Central memory CD8-positive, alpha-beta T cell (primary cell): ENCODE measurements around the gene YRDC.

Experiments
- ATAC-seq: fragments of 150-1000 bp; cut with Tn5 transposase; replicated peaks from 2 replicates; pipeline ENCODE4 v1.10.0; 2022; ENCODE audit warnings: mild to moderate bottlenecking, moderate FRiP score, moderate number of reproducible peaks; ENCODE audit not compliant: poor library complexity, severe bottlenecking; ENCODE audit errors: extremely low read depth
- DNase-seq, 2 donors: peaks; one replicate each; pipeline ENCODE4 v3.0.0; 2021; ENCODE audit warnings: low spot score in 2 of 2
- H3K27ac Mint-ChIP-seq: one replicate; pipeline ENCODE4 v1.8.0; 2022; ENCODE audit warnings: low read depth, mild to moderate bottlenecking, moderate library complexity, mixed read lengths
- H3K27me3 Mint-ChIP-seq: one replicate; pipeline ENCODE4 v1.8.0; 2022; ENCODE audit warnings: mixed read lengths
- H3K36me3 Mint-ChIP-seq: one replicate; pipeline ENCODE4 v1.8.0; 2022; ENCODE audit warnings: mild to moderate bottlenecking, moderate library complexity, mixed read lengths; ENCODE audit not compliant: insufficient read depth
- H3K4me1 Mint-ChIP-seq: one replicate; pipeline ENCODE4 v1.8.0; 2022; ENCODE audit warnings: mixed read lengths
- H3K4me3 Mint-ChIP-seq: one replicate; pipeline ENCODE4 v1.8.0; 2022; ENCODE audit warnings: mild to moderate bottlenecking, moderate library complexity, mixed read lengths
- H3K9me3 Mint-ChIP-seq: one replicate; pipeline ENCODE4 v1.8.0; 2022; ENCODE audit warnings: mixed read lengths

The YRDC gene

GRCh38 chr1:37811027-37811655 is 3.1 kb upstream of the YRDC start:
- ATAC-seq (no peak), DNase-seq (peak; percentile 42 to 45)
- no peaks in the 10 kb centered on the region for H3K27me3 Mint-ChIP-seq
- H3K4me1 Mint-ChIP-seq, result peaks cover 25% of the 10 kb centered on the region
- no peak overlapping the region for H3K4me3 Mint-ChIP-seq
- no peak overlapping the region for H3K27ac Mint-ChIP-seq
- H3K9me3 Mint-ChIP-seq, result no peaks in the 10 kb centered on the region
- peaks cover 21% of the 10 kb centered on the region for H3K36me3 Mint-ChIP-seq

GRCh38 chr1:37809942-37810341 is 1.9 kb upstream of the YRDC start:
- peaks cover 25% of the 10 kb centered on the region for H3K4me1 Mint-ChIP-seq
- H3K27me3 Mint-ChIP-seq, result no peaks in the 10 kb centered on the region
- ATAC-seq (no peak), DNase-seq (no peak)
- peaks cover 21% of the 10 kb centered on the region for H3K36me3 Mint-ChIP-seq
- H3K4me3 Mint-ChIP-seq, result no peak overlapping the region
- H3K9me3 Mint-ChIP-seq, result no peaks in the 10 kb centered on the region
- H3K27ac Mint-ChIP-seq, result no peak overlapping the region

DNA sequence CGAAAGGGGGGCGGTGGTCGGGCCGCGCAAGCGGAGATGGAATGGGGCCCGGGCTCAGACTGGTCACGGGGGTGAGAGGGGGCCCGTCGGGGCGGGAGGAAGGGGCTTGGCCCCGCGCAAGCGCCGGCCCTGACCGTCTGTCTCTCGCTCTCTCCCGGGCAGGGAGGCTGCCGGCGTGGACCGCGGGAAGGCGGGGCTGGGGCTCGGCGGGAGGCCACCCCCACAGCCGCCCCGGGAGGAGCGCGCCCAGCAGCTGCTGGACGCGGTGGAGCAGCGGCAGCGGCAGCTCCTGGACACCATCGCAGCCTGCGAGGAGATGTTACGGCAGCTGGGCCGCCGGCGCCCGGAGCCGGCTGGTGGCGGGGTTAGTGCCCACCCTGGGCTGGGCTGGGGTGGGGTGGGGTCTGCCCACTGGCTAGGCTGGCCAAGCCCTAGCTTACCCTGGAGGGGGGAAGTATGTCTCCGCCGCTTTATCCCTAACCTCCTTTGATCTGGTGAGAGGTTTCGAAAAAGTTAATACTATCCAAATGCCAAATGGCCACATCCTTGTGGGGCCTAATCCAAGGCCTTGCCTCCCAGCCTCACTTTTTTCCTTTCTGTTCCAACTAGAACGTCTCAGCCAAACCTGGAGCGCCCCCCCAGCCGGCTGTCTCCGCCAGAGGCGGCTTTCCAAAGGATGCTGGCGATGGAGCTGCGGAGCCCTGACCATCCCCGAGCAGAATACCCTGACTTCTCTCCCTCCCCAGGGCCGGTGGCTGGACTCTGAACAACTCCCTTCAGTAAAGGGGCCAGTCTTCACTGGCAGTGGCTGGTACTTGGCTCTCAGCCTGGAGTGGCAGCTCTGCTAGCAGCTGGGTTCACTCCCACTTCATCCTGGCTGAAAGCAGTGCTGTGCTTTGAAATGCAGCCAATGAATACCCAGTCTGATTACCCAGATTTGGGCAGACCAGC is 636 bp upstream of the YRDC start:
- peak; percentile 22 for DNase-seq
- Mint-ChIP-seq H3K4me1 (peaks cover 33% of the 10 kb centered on the region), H3K27me3 (no peaks in the 10 kb centered on the region), H3K9me3 (no peaks in the 10 kb centered on the region), H3K4me3 (peak overlapping the region; percentile 89), H3K27ac (peak overlapping the region; percentile 94), H3K36me3 (peaks cover 34% of the 10 kb centered on the region)
- peak; percentile 37 for ATAC-seq

DNA sequence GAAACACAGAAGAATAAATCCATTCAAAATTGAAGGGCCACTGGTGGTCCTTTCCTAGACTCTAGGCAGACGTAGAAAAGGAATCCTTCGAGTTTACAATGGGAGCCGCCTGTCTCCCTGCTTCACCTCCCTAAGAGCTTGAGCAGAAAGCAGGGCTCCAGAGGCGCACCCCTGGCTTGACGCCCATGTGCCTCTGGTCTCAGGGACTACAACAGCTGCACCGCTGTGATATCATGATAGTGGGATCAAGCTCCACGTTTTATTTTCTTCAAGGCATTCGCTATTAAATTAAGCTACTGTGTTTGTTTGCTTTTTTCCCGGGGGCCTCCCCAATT is 821 bp downstream of the YRDC start:
- H3K4me1 Mint-ChIP-seq, result peaks cover 32% of the 10 kb centered on the region
- H3K36me3 Mint-ChIP-seq, result peaks cover 43% of the 10 kb centered on the region

DNA sequence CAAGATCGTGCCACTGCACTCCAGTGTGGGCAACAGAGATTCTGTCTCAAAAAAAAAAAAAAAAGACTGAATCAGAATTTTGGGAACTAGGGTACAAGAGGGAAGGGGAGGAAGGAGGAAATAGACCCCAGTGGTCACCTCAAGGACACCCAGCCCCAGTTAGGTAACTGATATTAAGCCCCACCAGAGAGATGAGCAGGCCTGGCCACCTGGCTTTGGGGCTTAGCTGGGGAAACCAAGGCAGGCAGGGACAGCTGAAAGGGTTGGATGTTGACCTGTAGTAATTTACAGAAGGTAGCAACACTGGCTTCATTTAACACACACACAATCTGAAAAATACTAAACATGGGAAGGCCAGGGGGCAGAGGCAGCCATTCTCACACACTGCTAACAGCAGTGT is 5.6 kb downstream of the YRDC start:
- Mint-ChIP-seq H3K9me3 (no peaks in the 10 kb centered on the region), H3K36me3 (peaks cover 45% of the 10 kb centered on the region), H3K4me3 (no peak overlapping the region), H3K4me1 (peaks cover 8% of the 10 kb centered on the region), H3K27ac (peak overlapping the region; percentile 49), H3K27me3 (no peaks in the 10 kb centered on the region)
- no peak for ATAC-seq
- no peak for DNase-seq

More for the DNA sequence above, 821 bp downstream of the YRDC start:
- ATAC-seq (no peak), DNase-seq (no peak)
- no peaks in the 10 kb centered on the region for H3K27me3 Mint-ChIP-seq
- peak overlapping the region; percentile 89 for H3K4me3 Mint-ChIP-seq
- H3K9me3 Mint-ChIP-seq, result no peaks in the 10 kb centered on the region
- H3K27ac Mint-ChIP-seq, result peak overlapping the region; percentile 94

DNA sequence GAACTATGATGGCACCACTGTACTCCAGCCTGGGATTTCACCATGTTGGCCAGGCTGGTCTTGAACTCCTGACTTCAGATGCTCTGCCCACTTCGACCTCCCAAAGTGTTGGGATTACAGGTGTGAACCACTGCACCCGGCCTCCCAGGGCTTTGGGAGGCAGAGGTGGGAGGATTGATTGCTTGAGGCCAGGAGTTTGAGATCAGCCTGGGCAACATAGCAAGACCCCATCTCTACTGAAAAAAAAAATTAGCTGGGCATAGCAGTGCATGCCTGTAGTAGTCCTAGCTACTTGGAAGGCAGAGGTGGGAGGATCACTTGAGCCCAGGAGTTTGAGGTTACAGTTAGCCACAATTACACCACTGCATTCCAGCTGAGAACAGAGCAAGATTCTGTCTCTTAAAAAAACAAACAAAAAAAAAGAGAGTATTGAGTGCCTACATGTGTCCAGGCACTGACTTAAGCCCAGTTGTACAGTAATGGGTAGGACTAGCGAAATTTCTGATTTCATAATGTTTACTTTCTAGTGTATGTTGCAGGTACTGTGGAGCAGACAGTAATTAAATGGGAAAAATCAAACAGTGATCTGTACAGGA is 10.2 kb downstream of the YRDC start:
- Mint-ChIP-seq H3K9me3 (no peaks in the 10 kb centered on the region), H3K27me3 (peaks cover 7% of the 10 kb centered on the region), H3K27ac (no peak overlapping the region), H3K4me1 (peaks cover 21% of the 10 kb centered on the region), H3K4me3 (no peak overlapping the region), H3K36me3 (peaks cover 19% of the 10 kb centered on the region)
- DNase-seq, result no peak
- no peak for ATAC-seq

DNA sequence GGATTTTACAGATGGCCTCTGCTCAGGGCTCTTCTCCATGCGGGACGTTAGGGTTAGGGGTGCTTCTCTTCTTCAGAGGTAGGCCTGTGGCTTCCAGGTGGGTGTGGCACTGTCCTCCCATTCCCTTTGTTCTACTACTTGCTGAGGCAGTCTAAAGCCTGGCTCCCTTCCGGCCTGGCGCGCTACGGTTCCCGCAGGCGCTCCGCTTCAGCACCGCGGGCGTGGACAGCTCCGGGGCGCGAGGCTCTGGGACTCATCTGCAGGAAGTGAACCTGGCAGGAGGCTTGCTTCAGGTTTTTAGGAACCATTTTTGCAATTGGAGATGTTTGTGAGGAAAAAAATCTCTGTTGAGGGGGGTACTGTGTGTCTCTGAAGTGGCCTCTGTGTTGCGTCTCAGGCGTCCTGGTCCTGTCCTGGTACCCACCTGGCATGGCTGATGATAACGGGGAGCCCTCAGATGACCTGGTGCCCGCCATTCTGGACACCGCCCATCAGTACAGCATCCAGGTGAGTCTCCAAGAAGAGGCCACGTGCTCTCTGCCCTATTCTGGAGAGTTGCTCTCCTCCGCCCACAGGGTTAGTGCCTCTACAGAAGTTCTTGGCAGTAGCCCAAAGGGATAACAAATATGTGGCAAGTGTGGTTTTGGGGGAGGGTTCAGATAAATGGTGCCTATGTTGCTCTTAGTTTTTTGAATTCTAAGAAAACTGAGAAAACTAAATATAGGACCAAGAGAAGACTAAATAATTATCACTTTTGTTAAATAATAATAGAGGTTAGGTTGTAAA is 12.5 kb downstream of the YRDC start:
- Mint-ChIP-seq H3K4me3 (peak overlapping the region; percentile 86), H3K27ac (peak overlapping the region; percentile 58), H3K4me1 (peaks cover 21% of the 10 kb centered on the region), H3K36me3 (peaks cover 4% of the 10 kb centered on the region), H3K27me3 (peaks cover 7% of the 10 kb centered on the region), H3K9me3 (no peaks in the 10 kb centered on the region)
- DNase-seq (no peak), ATAC-seq (no peak)

DNA sequence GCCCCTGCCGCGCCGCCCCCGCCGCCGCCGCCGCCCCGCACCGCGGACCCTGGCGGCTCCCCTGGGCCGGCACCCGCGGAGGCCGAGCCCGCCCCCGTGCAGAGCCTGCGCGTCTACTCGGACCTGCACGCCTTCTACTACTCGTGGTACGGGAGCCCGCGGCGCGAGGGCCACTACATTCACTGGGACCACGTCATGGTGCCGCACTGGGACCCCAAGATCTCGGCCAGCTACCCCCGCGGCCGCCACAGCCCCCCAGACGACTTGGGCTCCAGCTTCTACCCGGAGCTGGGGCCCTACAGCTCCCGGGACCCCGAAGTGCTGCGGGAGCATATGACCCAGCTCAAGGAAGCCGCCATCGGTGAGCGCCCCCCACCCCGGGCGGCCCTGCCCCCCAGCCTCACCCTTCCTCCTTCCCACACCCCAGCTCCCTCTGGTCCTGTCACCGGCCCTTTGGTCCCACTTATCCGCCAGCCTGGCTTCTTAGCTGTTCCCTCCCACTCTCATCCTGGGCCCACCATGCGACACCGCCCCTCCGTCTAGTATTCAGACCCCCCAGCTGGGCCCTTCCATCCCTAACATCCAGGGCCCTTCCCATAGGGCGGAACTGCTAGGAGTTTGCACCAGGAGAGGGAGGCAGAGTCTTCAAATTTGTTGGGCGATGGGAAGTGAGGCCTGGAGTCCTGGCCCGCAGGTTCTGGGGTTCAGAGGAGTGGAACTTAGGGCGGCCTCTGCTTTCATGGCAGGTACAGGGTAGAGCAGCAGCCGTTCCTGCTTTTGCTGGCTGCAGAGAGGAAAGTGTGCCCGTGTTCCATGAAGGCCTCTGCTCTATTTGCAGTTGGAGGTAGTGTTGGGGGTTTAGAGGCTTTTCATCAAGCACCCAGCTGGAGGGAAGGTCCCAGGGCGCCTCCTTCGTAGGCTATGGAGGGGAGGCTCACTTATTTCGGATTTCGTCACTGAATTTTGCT is 13.4 kb downstream of the YRDC start:
- ATAC-seq (peak; percentile 22), DNase-seq (no peak)
- peak overlapping the region; percentile 86 for H3K4me3 Mint-ChIP-seq
- peaks cover 7% of the 10 kb centered on the region for H3K27me3 Mint-ChIP-seq
- H3K27ac Mint-ChIP-seq, result peak overlapping the region; percentile 58
- H3K4me1 Mint-ChIP-seq, result peaks cover 21% of the 10 kb centered on the region
- H3K36me3 Mint-ChIP-seq, result peaks cover 4% of the 10 kb centered on the region
- H3K9me3 Mint-ChIP-seq, result no peaks in the 10 kb centered on the region

- Mint-ChIP-seq H3K36me3 (peaks cover 4% of the 10 kb centered on the region), H3K9me3 (no peaks in the 10 kb centered on the region), H3K27me3 (peaks cover 7% of the 10 kb centered on the region), H3K4me1 (peaks cover 21% of the 10 kb centered on the region), H3K27ac (peak within 1 kb of the TSS; percentile 58), H3K4me3 (peak within 1 kb of the TSS; percentile 86)
- ATAC-seq (peak; percentile 73), DNase-seq (no peak)
Measured at GRCh38 chr1:37793773-37794371, 14.1 kb downstream of the YRDC start, which contains the start of gene MANEAL. MANEAL (plus strand) TSS chr1:37793847; CDS start chr1:37794183, 336 bp downstream.

- no peak for ATAC-seq
- H3K4me3 Mint-ChIP-seq, result peak overlapping the region; percentile 86
- DNase-seq, result no peak
- no peaks in the 10 kb centered on the region for H3K9me3 Mint-ChIP-seq
- no peak overlapping the region for H3K27ac Mint-ChIP-seq
- peaks cover 7% of the 10 kb centered on the region for H3K27me3 Mint-ChIP-seq
- peaks cover 4% of the 10 kb centered on the region for H3K36me3 Mint-ChIP-seq
- peaks cover 21% of the 10 kb centered on the region for H3K4me1 Mint-ChIP-seq
Measured at GRCh38 chr1:37792943-37793686, 14.9 kb downstream of the YRDC start.

- Mint-ChIP-seq H3K4me3 (no peak overlapping the region), H3K4me1 (no peaks in the 10 kb centered on the region), H3K9me3 (no peaks in the 10 kb centered on the region), H3K36me3 (no peaks in the 10 kb centered on the region), H3K27me3 (peaks cover 42% of the 10 kb centered on the region), H3K27ac (no peak overlapping the region)
- DNase-seq (no peak), ATAC-seq (no peak)
Measured at GRCh38 chr1:37782491-37782890, 25.5 kb downstream of the YRDC start.
